ENCODE data around the gene TDRD7. TPM values are rescaled to one million over a fixed set of nuclear protein-coding genes. Genes with fewer than 3 reads are reported as not detected.

TDRD7 gene
- total RNA-seq, 1 experiment from 2014 or later, result 22.0 TPM

GRCh38 chr9:97528529-97529230, 116.8 kb downstream of the TDRD7 start:
- Mint-ChIP-seq H3K4me3 (ENCODE audit: unreplicated experiment) (no peak overlapping the region), H3K27me3 (ENCODE audit: insufficient read depth, unreplicated experiment) (no peaks in the 10 kb centered on the region), H3K4me1 (ENCODE audit: low read depth, unreplicated experiment) (peaks cover 10% of the 10 kb centered on the region), H3K9me3 (ENCODE audit: unreplicated experiment) (no peaks in the 10 kb centered on the region), H3K36me3 (ENCODE audit: insufficient read depth, unreplicated experiment) (peaks cover 13% of the 10 kb centered on the region), H3K27ac (ENCODE audit: unreplicated experiment) (peak overlapping the region; percentile 46)
- no peaks in the 10 kb centered on the region for H3K36me3 ChIP-seq (ENCODE audit: control insufficient read depth, insufficient read depth, low read length)
- no peak for TF ChIP-seq CTCF (IDR thresholded peaks at IDR 0.05; ENCODE audit: insufficient read depth in 1 of 2, low read depth in 1 of 2, low read length in 1 of 2, severe bottlenecking in 1 of 2, unreplicated experiment in 1 of 2)
- no peaks in the 10 kb centered on the region for H3K9me3 ChIP-seq
- no TSS peak for BruUV-seq (replicated peaks)
- no peaks in the 10 kb centered on the region for H3K27me3 ChIP-seq (replicated peaks; ENCODE audit: control insufficient read depth, insufficient read depth, low read length)
- intact Hi-C loops (cut with micrococcal nuclease; ENCODE audit: unreplicated experiment), result loop anchor here (1.0 kb wide), 1 partner anchor 70 kb away; no protein-coding TSS in a partner anchor
- peak; percentile 50 to 62 for DNase-seq
- CTCF ChIA-PET, result interaction anchor here (0.6 kb wide), 1 partner anchor 11 kb away, joined by 3 read pairs; no protein-coding TSS in a partner anchor
- POLR2A ChIA-PET, result no interaction called here
- peaks cover 12% of the 10 kb centered on the region; the same call in 1 of the 2 replicates for H3K4me1 ChIP-seq
- no peak overlapping the region for H3K4me3 ChIP-seq (ENCODE audit: low read depth, low read length)

GRCh38 chr9:97529363-97530076, 117.6 kb downstream of the TDRD7 start:
- Mint-ChIP-seq H3K9me3 (ENCODE audit: unreplicated experiment) (no peaks in the 10 kb centered on the region), H3K4me3 (ENCODE audit: unreplicated experiment) (no peak overlapping the region), H3K27ac (ENCODE audit: unreplicated experiment) (no peak overlapping the region), H3K4me1 (ENCODE audit: low read depth, unreplicated experiment) (peaks cover 10% of the 10 kb centered on the region), H3K27me3 (ENCODE audit: insufficient read depth, unreplicated experiment) (no peaks in the 10 kb centered on the region), H3K36me3 (ENCODE audit: insufficient read depth, unreplicated experiment) (peaks cover 7% of the 10 kb centered on the region)
- intact Hi-C loops (cut with micrococcal nuclease; ENCODE audit: unreplicated experiment), result no loop called here
- no peak for DNase-seq
- POLR2A ChIA-PET, result no interaction called here
- Histone ChIP-seq H3K4me1 (peaks cover 12% of the 10 kb centered on the region; the same call in 1 of the 2 replicates), H3K9me3 (no peaks in the 10 kb centered on the region), H3K4me3 (ENCODE audit: low read depth, low read length) (no peak overlapping the region), H3K36me3 (ENCODE audit: control insufficient read depth, insufficient read depth, low read length) (no peaks in the 10 kb centered on the region), H3K27me3 (replicated peaks; ENCODE audit: control insufficient read depth, insufficient read depth, low read length) (no peaks in the 10 kb centered on the region)
- CTCF ChIA-PET, result no interaction called here
- BruUV-seq (replicated peaks), result no TSS peak
- TF ChIP-seq CTCF (IDR thresholded peaks at IDR 0.05; ENCODE audit: insufficient read depth in 1 of 2, low read depth in 1 of 2, low read length in 1 of 2, severe bottlenecking in 1 of 2, unreplicated experiment in 1 of 2), result no peak

GRCh38 chr9:97531888-97532376, 120.0 kb downstream of the TDRD7 start:
- Histone ChIP-seq H3K4me1 (peaks cover 12% of the 10 kb centered on the region; the same call in 1 of the 2 replicates), H3K36me3 (ENCODE audit: control insufficient read depth, insufficient read depth, low read length) (no peaks in the 10 kb centered on the region), H3K4me3 (ENCODE audit: low read depth, low read length) (no peak overlapping the region), H3K27me3 (replicated peaks; ENCODE audit: control insufficient read depth, insufficient read depth, low read length) (no peaks in the 10 kb centered on the region), H3K9me3 (no peaks in the 10 kb centered on the region)
- Mint-ChIP-seq H3K4me3 (ENCODE audit: unreplicated experiment) (no peak overlapping the region), H3K27ac (ENCODE audit: unreplicated experiment) (no peak overlapping the region), H3K27me3 (ENCODE audit: insufficient read depth, unreplicated experiment) (no peaks in the 10 kb centered on the region), H3K9me3 (ENCODE audit: unreplicated experiment) (no peaks in the 10 kb centered on the region), H3K36me3 (ENCODE audit: insufficient read depth, unreplicated experiment) (peaks cover 7% of the 10 kb centered on the region), H3K4me1 (ENCODE audit: low read depth, unreplicated experiment) (peaks cover 10% of the 10 kb centered on the region)
- POLR2A ChIA-PET, result no interaction called here
- no TSS peak for BruUV-seq (replicated peaks)
- no peak for DNase-seq
- CTCF ChIA-PET, result no interaction called here
- intact Hi-C loops (cut with micrococcal nuclease; ENCODE audit: unreplicated experiment), result no loop called here
- TF ChIP-seq CTCF (IDR thresholded peaks at IDR 0.05; ENCODE audit: insufficient read depth in 1 of 2, low read depth in 1 of 2, low read length in 1 of 2, severe bottlenecking in 1 of 2, unreplicated experiment in 1 of 2), result no peak
